HG03280 (cell line): ENCODE data around the gene PRKAB1.
"Not testable (repeated sequence)": the region's sequence is repeated elsewhere in the genome, so short reads cannot be mapped to it uniquely, and the experiment has no call there.

ENCODE experiments used
- ATAC-seq: cut with Tn5 transposase; IDR thresholded peaks from one replicate; pipeline ENCODE4 v1.9.1; 2021; ENCODE audit warnings: mild to moderate bottlenecking, moderate library complexity; ENCODE audit not compliant: unreplicated experiment

The PRKAB1 gene

DNA sequence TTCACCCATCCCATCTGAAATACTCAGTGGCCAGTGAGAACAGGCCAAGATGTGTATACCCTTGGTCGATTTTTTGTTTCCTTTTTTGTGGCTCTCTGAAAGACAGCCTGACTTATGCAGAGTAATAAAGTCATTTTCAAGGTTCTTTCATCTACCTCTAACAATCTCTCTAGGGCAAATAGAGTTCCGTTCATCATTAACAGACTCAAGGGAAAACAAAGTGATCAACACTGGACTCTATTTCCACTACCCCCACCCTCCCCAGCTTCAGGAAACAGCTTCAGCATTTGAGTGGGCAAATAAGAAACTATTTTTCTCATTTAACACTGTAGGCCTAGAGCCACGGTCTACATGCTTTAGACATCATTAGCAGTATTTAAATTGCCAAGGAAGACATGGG is 15.9 kb downstream of the PRKAB1 start:
- ATAC-seq = no peak

DNA sequence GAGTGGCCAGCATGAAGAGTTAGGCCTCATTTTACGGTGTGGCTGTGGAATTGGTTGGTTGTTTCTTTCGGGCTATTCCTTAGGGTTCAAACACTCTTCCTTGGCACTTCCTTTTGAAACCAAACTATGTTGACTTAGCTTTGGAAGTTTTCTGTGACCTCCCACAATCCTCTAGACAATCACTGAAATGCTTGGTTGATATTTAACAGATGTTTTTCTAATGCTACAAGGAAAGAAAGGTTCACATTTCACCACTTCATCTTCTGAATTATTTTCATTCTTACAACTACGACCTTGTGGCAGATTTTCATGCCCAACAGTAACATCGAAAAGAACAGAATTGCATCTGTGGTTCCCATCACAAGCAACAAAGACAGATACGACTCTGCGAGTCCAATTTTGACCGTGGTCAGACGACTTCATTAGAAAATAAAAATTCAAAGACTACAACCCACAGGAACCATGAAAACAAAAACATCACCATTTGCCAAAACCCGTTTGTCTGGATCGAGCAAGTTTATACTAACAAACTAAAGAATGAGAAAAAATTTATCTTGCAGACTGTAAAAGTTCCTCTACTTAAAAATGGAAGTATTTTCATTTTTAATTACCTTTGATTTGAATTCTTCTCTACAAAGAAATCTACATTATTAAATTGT is 16.9 kb downstream of the PRKAB1 start:
- ATAC-seq = no peak

DNA sequence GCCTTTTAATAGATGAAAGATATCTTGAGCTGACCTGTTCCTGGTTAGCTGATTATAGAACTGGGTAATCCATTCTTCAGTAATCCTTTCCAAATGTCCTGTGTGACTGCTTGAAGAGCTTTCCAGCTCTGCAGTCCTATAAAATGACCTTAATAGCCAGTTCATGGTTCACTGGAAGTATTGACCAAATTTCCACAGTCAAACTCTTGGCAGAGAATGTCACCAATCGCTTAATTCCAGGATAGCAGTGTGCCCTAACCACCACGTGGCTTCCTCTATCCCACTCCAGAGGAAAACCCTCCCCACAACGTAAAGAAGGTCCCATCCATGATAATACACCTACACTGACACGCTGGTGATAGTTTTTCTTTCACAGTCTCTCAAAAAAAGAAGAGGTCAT is 17.4 kb downstream of the PRKAB1 start:
- ATAC-seq = no peak

DNA sequence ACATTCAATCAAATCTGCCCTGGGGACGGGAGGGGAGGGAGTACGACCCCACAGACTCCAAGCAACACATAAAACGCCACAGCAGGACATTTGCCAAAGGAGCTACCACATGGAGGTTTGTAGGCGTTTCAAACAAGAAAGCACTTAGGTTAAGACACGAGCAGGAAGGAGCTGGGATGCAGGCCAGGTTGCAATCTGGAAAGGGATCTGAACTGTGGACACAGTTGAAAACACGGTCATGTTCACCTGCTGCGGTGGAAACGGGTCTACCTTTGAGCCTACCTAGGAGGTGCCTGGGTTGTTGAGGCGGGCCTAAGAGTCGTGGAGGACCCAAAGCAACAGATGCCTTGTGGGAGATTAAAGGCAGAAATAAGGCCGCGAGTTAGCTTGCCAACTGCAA is 18.4 kb downstream of the PRKAB1 start:
- no peak for ATAC-seq

DNA sequence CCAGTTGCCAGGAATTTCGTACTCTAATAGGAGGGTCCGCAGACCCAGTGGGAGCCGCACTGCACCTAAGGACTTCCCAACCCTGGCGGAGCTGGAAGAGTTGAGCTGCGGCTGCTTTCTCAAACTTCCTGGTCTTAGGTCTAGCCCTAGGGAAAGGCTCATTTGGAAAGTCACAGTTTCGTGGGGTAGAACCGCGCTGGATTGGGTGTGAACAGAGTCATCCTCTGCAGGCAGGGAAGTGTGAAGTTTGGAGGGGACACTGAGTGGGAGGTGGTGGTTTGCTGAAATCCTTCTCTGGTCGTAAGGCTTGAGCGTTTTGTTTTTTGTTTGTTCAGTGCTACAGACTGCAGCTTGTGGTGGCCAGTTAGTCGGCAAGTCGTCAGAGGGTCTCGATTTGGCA is 18.8 kb downstream of the PRKAB1 start:
- ATAC-seq = no peak

DNA sequence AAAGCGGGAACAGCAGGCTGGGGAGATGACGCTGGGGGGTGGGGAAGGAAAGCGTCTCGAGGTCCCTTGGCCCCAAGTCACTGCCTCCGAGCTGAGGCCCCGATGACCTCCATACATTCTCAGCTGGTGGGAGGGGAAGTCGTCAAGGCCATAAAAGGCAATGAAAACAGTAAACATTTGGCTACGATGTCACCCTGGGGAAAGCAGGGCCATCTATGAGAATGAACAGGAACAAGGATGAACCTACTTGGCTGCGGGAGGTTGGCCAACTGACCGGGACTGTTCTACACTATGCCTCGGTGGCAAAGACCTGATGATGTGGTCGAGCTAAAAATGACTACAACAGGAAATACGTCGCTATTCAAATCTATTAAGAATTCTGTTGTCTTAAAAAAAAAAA is 19.5 kb downstream of the PRKAB1 start:
- no peak for ATAC-seq

DNA sequence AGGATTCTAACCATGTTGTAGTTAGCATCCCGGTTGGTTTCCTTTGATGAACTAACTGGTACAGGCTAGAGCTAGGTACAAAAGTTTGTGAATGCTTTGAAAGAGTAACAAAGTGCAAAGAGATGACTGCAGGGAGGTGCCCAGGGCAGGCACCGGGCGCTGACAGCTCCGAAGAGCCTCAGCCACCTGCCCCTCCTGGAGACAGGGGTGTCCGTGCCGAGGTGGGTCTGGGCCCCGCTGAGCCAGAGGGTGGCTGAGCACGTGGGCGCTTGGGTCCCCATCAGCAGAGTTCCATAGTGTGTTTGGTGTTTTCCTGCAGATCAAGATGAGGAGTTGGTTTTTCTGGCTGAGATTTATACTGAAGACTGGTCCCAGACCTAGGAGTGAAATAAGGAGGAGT is 19.9 kb downstream of the PRKAB1 start:
- ATAC-seq = no peak

DNA sequence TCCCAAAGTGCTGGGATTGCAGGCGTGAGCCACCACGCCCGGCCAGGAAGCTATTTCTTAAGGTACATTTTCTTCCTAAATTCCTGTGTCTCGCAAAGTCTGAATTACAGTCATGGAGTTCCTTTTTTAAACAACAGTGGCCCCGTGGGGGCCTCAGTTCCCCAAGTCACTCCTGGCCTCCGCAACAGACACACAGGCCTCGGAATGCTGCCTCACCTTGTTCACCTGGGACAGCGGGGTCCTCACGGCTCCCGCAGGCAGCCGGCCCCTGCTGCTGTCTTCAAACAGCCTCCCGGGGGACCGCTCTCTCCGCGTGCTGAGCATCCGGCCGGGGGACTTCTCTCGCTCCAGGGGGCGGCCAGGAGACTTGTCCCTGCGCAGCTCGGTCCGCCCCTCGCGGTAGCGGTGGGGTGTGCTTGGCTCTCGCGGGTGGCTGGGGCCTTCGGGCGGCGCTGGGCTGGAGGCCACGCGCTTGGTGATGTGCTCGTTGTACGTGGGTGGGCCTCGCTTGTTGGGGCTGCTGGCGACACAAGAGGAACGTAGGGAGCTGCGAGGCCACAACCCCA is 22.1 kb downstream of the PRKAB1 start:
- no peak for ATAC-seq

DNA sequence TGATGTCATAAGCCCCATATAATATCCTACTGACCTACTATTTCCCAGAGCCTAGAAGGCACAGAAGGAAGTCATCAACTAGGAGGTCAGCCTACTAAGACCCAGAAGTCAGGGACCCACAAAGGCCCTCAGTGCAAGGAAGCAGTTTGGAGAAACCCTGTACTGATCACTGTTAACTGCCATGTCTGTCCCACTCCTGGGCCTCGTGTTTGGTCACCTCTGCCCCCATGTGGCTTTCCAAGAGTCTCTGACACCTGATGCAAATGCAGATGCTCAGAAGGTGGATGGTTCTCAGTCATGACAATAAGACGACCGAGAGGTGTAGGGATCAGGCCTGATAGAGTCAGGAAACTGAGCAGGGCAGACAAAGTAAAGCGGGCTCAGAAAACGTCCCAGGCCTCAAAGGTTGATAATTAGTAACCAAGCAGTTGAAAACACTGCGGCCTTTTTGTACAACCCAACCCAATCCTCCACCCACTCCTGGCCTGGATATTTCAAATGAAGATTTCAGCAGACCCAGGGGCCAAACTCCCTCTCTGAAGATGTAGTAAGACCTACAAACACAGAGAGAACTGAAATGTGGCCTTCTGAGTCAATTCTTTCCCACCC is 23.4 kb downstream of the PRKAB1 start:
- no peak for ATAC-seq

DNA sequence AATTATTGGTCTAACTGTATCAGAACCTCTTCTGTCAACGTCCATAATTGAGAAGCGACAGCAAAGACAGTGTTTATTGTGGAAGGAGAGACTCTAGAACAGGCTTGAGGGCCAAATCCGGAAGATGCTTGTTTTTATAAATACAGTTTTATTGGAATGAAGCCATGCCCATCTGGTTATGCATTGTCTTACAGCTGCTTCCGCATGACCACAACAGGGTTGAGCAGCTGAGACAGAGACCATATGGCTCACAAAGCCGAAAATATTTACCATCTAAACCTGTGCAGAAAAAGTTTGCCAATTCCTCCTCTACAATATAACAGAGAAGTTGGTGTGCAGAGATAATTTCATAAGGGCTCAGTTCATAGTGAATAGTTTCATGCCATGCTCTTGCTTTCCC is 24.5 kb downstream of the PRKAB1 start:
- no peak for ATAC-seq

DNA sequence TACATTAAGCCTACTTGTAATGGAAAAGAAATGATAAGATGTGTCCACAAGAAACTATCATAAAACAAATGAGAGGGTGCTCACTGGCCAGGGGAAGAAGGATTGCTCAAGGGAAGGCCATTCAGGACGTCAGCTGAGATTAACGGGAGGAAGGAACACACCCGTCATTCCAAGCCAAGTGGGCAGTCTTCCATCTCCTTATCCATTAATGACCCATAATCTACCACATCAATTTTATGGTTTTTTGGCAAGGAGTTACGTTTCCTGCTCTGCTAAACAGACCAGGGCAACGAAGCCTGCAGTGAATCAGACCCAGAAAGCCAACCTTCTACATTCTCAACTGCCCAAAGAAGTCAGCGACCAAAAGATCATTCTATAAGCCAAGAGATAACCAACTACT is 25.1 kb downstream of the PRKAB1 start:
- no peak for ATAC-seq

DNA sequence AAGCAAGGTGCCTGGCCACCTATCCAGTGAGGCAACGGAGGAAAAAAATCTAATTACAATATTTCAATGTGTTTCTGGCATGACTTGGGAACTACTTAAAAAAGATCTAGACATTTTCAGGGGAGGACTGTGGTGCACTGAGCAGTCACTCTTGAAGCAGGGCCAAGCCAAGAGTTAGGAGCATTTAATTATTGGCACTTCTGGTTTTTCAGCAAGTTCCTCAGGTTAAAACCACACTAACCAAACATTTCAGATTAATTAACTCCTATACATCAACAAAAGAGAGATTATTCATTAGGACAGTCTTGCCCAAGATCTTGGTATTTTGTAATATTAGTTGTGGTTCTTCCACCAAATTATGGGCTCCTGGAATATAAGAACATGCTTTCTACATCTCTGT is 25.6 kb downstream of the PRKAB1 start:
- no peak for ATAC-seq

DNA sequence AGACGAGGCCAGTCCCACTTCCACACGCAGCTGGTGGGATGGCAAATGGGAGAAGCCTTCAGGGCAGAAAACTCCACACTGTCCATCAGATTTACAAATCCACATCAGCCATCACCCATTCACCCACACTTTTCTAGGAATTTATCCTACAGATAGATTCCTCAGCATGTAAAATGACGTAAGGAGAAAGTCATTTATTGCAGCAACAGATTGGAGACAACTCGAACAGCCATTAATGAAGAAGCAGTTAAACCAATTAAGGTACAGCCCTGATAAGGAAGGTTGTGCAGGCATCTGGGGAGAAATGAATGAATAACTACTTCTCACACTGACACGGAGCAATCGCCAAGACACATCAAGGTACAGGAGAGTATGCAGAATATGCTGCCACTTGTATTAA is 26.2 kb downstream of the PRKAB1 start:
- no peak for ATAC-seq

DNA sequence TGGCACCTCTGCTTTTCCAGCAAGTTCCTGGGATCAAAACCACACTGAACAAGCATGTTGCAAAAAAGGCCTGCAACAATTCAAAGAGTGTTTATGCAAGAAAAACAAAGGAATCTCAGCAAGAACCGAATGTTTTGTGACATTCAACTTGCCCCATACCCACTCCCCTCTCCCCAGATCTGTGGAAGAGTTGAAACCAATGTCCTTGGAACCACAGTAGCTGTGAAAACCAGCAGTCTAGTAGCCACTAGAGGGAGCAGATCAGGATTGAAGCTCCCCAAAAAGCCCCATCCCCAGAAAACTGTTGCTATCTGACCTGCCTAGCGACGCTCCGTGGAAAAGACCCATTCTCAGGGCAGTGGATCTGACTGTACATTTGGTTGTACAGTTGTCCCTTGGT is 27.1 kb downstream of the PRKAB1 start:
- ATAC-seq = no peak

DNA sequence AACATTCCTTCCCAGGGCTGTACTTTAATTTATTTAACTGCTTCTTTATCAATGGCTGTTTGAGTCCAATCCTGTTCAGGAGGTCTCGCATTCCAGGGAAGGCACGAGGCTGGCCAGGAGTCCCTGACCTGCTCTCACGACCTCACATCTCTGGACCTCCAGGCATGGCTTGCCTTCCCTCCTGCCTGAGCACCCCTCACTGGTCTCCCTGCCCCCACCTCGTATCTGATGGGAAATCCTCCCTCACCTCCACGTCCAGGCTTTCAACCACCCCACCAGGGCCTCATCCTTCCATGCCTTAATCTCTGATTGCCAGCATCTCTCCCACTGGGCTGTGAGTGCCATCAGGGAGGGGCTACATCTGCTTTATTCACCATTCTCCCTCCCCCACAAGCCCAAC is 29.0 kb downstream of the PRKAB1 start:
- ATAC-seq = no peak

DNA sequence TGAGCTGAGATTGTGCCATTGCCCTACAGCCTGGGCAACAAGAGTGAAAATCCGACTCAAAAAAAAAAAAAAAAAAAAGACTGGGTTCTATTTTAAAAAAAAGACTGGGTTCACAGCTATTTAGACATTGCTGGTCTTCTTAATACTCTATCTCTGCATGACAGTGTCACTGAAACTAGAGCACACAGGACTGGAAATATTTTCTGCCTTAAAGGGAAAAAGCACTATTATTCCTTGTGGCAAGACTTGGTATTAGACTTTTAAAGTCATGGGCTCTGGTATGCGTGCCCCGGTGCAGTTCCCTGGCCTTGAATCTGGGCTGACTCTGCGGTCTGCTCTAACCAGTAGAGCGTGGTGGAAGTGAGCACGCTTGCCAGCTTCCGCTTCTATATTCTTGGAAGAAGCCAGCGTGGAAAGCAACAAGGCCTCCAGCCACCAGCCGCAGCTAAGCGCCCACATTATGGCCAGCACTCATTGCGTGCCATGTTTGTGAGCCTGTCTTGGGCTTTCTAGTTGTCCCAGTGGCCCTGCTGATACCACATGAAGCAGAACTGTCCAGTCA is 31.3 kb downstream of the PRKAB1 start:
- no peak for ATAC-seq

DNA sequence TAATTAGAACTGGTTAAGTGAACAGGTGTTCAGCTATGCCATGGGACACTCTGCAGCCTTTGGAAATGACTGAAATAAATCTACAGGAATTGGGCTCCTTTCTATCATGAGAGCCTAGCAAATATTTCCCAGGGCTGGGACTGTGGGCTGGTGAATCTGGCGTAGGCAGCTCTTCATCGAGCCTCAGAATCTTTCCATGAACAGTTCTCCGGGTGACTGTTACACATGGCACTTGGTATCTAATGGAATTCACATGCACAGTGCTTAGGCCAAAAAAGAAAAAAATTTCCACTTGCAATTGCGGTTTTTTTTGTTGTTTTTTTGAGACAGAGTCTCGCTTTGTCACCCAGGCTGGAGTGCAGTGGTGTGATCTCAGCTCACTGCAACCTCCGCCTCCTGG is 32.1 kb downstream of the PRKAB1 start:
- ATAC-seq = no peak

DNA sequence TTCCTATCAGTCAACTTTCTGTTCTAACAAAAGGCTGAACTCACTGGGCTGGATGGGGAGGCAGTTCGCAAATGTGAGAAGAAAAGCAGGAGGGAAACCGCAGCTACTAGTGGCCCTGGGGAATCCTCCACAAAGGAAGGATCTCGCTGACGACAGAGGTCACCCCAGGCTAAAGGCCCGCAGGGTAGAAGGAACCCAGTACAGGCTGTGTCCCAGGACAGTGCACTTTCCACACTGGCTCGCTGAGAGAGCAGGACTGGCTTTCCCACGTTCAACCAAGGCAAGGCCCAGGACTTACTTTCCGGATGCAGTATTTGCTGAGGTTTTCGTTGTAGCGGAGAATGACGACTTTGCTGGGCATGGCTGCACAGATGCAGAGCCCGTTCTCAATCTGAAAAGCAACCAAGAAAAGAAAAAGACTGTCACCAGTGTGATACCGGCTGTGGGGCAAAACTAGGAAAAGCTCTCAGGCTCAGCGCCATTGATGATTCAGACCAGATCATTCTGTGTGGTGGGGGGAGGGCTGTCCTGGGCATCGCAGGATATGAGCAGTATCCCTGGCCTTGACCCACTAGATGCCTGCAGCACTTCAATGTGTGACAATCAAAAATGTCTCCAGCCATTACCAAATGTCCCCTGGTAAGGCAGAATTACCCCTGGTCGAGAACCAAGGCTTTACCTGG is 36.3 kb downstream of the PRKAB1 start:
- no peak for ATAC-seq

DNA sequence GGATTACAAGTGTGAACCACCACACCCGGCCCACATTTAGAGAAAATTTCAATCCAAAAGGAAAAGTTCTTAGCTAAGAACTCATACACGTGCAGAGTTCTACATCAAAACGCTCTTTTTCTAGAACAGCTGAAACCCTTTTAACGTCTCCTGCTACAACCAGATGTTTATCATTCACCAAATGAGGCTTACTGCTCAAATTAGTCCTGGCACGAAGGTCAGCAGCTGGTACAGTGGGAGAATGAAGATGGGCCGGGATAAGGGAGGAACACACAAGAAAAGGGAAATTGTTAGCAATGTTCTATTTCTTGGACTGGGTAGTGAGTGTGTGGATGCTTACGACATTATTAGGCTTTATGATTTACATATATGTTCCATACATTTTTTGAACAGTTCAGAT is 37.2 kb downstream of the PRKAB1 start:
- no peak for ATAC-seq

DNA sequence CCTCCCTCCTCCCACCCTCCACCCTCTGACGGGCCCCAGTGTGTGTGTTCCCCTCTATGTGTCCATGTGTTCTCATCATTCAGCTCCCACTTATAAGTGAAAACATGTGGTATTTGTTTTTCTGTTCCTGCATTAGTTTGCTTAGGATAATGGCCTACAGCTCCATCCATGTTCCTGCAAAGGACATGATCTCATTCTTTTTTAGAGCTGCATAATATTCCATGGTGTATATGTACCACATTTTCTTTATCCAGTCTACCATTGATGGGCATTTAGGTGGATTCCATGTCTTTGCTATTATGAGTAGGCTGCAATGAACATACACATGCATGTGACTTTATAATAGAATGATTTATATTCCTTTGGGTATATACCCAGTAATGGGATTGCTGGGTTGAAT is 38.5 kb downstream of the PRKAB1 start:
- ATAC-seq = not testable (repeated sequence)

DNA sequence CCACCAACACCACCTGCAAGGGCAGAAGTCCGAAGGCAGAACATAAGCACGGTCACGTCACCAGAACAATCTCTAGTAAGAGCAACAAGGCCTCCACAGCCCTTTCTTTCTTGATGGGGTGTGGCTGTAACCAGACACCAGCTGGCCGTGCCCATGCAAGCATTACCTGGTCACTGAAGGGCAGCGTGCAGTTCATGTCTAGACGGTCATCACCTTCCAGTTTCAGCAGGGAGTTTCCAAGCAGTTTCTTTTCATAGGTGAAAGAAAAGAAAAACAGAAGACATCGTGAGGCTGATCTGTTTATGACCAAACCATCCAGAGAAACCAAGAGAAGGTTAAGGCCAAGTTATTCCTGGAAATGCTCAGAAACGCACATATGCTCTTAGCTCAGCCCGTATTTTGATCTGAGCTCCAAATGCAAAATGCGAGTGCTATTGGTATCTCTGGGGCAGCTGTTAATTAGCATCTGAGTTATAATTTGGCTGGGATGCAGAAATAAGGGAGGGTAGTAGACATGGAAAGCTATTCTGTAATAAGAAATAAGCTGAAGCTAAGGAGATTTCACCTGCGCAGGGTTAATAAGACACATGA is 42.5 kb downstream of the PRKAB1 start:
- no peak for ATAC-seq
